HEK293T (cell line): ENCODE results near the gene PPT2.

Experiments used
- ARNT ChIP-seq: fragments of 450-650 bp; IDR thresholded peaks from 2 replicates; pipeline ENCODE4 v1.6.1; 2017; ENCODE audit warnings: mild to moderate bottlenecking
- ELF4 ChIP-seq: fragments of 450-650 bp; IDR thresholded peaks from 2 replicates; pipeline ENCODE4 v1.6.1; 2017; ENCODE audit warnings: antibody characterized with exemption
- FOXM1 ChIP-seq: fragments of 450-650 bp; IDR thresholded peaks from 2 replicates; pipeline ENCODE4 v1.6.1; 2017; ENCODE audit warnings: mild to moderate bottlenecking, borderline replicate concordance
- HDGF ChIP-seq: fragments of 450-650 bp; IDR thresholded peaks from 2 replicates; pipeline ENCODE4 v1.6.1; 2017; ENCODE audit warnings: antibody characterized with exemption, borderline replicate concordance
- L3MBTL2 ChIP-seq: fragments of 450-650 bp; conservative IDR thresholded peaks from 2 replicates; pipeline ENCODE4 v1.6.1; 2016; ENCODE audit warnings: mild to moderate bottlenecking
- NFRKB ChIP-seq: fragments of 450-650 bp; IDR thresholded peaks from 2 replicates; pipeline ENCODE4 v1.6.1; 2016; ENCODE audit warnings: mild to moderate bottlenecking, moderate library complexity
- SP1 ChIP-seq: fragments of 450-650 bp; IDR thresholded peaks from 2 replicates; pipeline ENCODE4 v1.6.1; 2017
- SUZ12 ChIP-seq: fragments of 450-650 bp; IDR thresholded peaks from 2 replicates; pipeline ENCODE4 v1.6.1; 2016; ENCODE audit warnings: mild to moderate bottlenecking

DNA sequence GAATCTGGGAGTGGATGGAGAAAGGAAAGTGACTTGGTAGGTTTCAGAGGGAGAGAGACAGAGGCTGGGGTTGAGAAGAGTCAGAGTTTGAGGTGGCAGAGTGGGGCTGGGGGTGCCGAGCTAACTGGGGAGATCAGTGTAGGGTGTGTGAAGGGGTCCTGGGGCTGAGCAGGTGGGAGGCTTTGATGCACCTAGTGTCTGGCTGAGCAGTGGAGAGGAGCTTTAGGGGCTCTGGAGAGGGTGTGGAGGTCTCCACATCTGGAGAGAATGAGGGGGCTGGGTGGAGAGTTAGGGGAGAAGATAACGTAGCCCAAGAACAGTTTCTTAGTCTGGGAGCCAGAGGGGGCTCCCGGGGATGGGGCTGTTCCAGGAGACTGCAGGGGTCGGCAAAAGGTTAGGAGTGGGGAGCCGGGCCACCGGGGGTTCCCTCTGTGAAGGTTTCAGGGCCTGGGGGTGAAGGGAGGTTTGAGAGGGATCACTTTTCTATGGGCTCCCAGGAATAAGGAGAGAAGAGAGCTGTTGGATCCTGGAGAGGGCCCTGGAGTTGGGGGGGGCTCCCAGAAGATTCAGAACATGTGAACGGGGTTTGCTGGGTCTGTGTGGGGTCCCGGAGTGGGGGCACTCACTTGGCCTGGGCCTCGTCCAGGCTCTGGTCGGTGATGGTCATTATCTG, 35.3 kb downstream of the PPT2 start:
- no peak for TF ChIP-seq SP1
- TF ChIP-seq FOXM1 = 0 out of 2 replicates have a peak, but pooled peaks have one; percentile 45
- no peak for TF ChIP-seq ARNT
- no peak for TF ChIP-seq HDGF
- TF ChIP-seq NFRKB = no peak
- no peak for TF ChIP-seq SUZ12
- no peak for TF ChIP-seq L3MBTL2
- no peak for TF ChIP-seq ELF4
